HEK293 (cell line): ENCODE measurements around the gene HDAC7.

Experiments
- CTCF ChIA-PET: fragments of 350-600 bp; formaldehyde crosslinking; extraction: SDS; loops from one replicate; lab custom pipeline; 2021; ENCODE audit warnings: antibody characterized with exemption; lab: Yijun Ruan, JAX
- POLR2A ChIA-PET: fragments of 300-600 bp; formaldehyde crosslinking; extraction: SDS; loops from one replicate; lab custom pipeline; 2020; ENCODE audit warnings: antibody characterized with exemption, inconsistent platforms; lab: Yijun Ruan, JAX
- H3K27ac ChIP-seq: fragments of 200-500 bp; sonication (Bioruptor generic); 2 replicates; pipeline ENCODE4 v1.5.1; 2014; ENCODE audit warnings: low read depth, low read length, control low read depth, inconsistent platforms; ENCODE audit errors: extremely low read depth
- H3K36me3 ChIP-seq, 2 experiments: fragments of 200-500 bp in 1 of 2; sonication (Bioruptor generic) in 1 of 2; 1 replicate in 1 of 2; 2 replicates in 1 of 2; pipeline ENCODE4 v1.5.1; 2014 to 2017; ENCODE audit warnings: inconsistent platforms in 2 of 2, low read length in 2 of 2; ENCODE audit not compliant: control insufficient read depth in 2 of 2, insufficient read depth in 1 of 2
- H3K4me1 ChIP-seq: fragments of 200-500 bp; sonication (Bioruptor generic); 2 replicates; pipeline ENCODE4 v1.5.1; 2014; ENCODE audit warnings: mild to moderate bottlenecking, low read length, inconsistent platforms; ENCODE audit not compliant: control insufficient read depth, insufficient read depth
- H3K4me3 ChIP-seq: 2 replicates; pipeline ENCODE4 v1.5.1; 2011; ENCODE audit warnings: low read depth, mild to moderate bottlenecking, control low read depth, low read length, moderate library complexity
- H3K9me3 ChIP-seq: fragments of 200-500 bp; sonication (Bioruptor generic); 2 replicates; pipeline ENCODE4 v1.5.1; 2014; ENCODE audit warnings: low read depth, low read length, inconsistent platforms; ENCODE audit not compliant: control insufficient read depth, insufficient read depth
- ATF2 ChIP-seq: fragments of 450-650 bp; formaldehyde crosslinking; IDR thresholded peaks from 2 replicates; pipeline ENCODE4 v1.5.1; 2016; ENCODE audit warnings: missing biosample characterization, missing genetic modification characterization, low read depth
- EGR2 ChIP-seq: fragments of 450-650 bp; formaldehyde crosslinking; IDR thresholded peaks from 2 replicates; pipeline ENCODE4 v1.5.1; 2016; ENCODE audit warnings: low read depth, missing biosample characterization, missing genetic modification characterization
- GLIS1 ChIP-seq: fragments of 450-650 bp; formaldehyde crosslinking; IDR thresholded peaks from 2 replicates; pipeline ENCODE4 v1.5.1; 2016; ENCODE audit warnings: missing biosample characterization, missing genetic modification characterization
- KLF16 ChIP-seq: fragments of 450-650 bp; formaldehyde crosslinking; IDR thresholded peaks from 2 replicates; pipeline ENCODE4 v1.5.1; 2017; ENCODE audit warnings: missing biosample characterization, missing genetic modification characterization
- PRDM4 ChIP-seq: fragments of 450-650 bp; formaldehyde crosslinking; IDR thresholded peaks from 2 replicates; pipeline ENCODE4 v1.5.1; 2017; ENCODE audit warnings: missing biosample characterization, missing genetic modification characterization
- ZFHX2 ChIP-seq: fragments of 450-650 bp; formaldehyde crosslinking; conservative IDR thresholded peaks from 2 replicates; pipeline ENCODE4 v1.5.1; 2016; ENCODE audit warnings: missing biosample characterization, missing genetic modification characterization
- ZIC2 ChIP-seq: fragments of 450-650 bp; formaldehyde crosslinking; IDR thresholded peaks from 2 replicates; pipeline ENCODE4 v1.5.1; 2016; ENCODE audit warnings: missing biosample characterization, missing genetic modification characterization
- ZNF114 ChIP-seq: fragments of 450-650 bp; formaldehyde crosslinking; IDR thresholded peaks from 2 replicates; pipeline ENCODE4 v1.5.0; 2017; ENCODE audit warnings: missing biosample characterization, missing genetic modification characterization
- ZNF362 ChIP-seq: fragments of 450-650 bp; formaldehyde crosslinking; IDR thresholded peaks from 2 replicates; pipeline ENCODE4 v1.5.1; 2016; ENCODE audit warnings: missing biosample characterization, missing genetic modification characterization
- ZNF366 ChIP-seq: fragments of 450-650 bp; formaldehyde crosslinking; conservative IDR thresholded peaks from 2 replicates; pipeline ENCODE4 v1.5.1; 2016; ENCODE audit warnings: missing biosample characterization, missing genetic modification characterization
- ZNF561 ChIP-seq: fragments of 450-650 bp; IDR thresholded peaks from 2 replicates; pipeline ENCODE4 v1.5.1; 2018; ENCODE audit warnings: missing biosample characterization, missing genetic modification characterization, borderline replicate concordance
- TF ChIP-seq, protein P1 (sequence below): fragments of 450-650 bp; formaldehyde crosslinking; IDR thresholded peaks from 2 replicates; pipeline ENCODE4 v1.5.1; 2016; ENCODE audit warnings: missing biosample characterization, missing genetic modification characterization, borderline replicate concordance
- TF ChIP-seq, protein P2 (sequence below): fragments of 450-650 bp; formaldehyde crosslinking; IDR thresholded peaks from 2 replicates; pipeline ENCODE4; 2016; ENCODE audit warnings: missing biosample characterization, missing genetic modification characterization

The HDAC7 gene

GRCh38 chr12:47832263-47832933 is 12.7 kb upstream of the HDAC7 start:
- ChIA-PET CTCF (interaction anchor here (0.6 to 16.6 kb wide), 6 partner anchors 13 to 118 kb away, joined by 3 to 271 read pairs (median 162); partner anchors contain the start of gene HDAC7), POLR2A (interaction anchor here (0.7 kb wide), 1 partner anchor 117 kb away, joined by 4 read pairs; no protein-coding TSS in a partner anchor)
- Histone ChIP-seq H3K27ac (no peak overlapping the region), H3K4me3 (no peak overlapping the region), H3K4me1 (peaks cover 3% of the 10 kb centered on the region), H3K36me3 (no peaks in the 10 kb centered on the region), H3K9me3 (no peaks in the 10 kb centered on the region)
- TF ChIP-seq ZFHX2 (tag by site-specific recombination) (peak; percentile 89), ZNF366 (tag by site-specific recombination) (no peak), ZIC2 (tag by site-specific recombination) (peak; percentile 80), PRDM4 (tag by site-specific recombination) (no peak), GLIS1 (tag by site-specific recombination) (peak; percentile 73), EGR2 (tag by site-specific recombination) (peak; percentile 92), ZNF561 (tag by site-specific recombination) (no peak), ZNF362 (no peak), KLF16 (tag by site-specific recombination) (no peak), ZNF114 (tag by site-specific recombination) (no peak), ATF2 (no peak)
- TF ChIP-seq, protein P1, sequence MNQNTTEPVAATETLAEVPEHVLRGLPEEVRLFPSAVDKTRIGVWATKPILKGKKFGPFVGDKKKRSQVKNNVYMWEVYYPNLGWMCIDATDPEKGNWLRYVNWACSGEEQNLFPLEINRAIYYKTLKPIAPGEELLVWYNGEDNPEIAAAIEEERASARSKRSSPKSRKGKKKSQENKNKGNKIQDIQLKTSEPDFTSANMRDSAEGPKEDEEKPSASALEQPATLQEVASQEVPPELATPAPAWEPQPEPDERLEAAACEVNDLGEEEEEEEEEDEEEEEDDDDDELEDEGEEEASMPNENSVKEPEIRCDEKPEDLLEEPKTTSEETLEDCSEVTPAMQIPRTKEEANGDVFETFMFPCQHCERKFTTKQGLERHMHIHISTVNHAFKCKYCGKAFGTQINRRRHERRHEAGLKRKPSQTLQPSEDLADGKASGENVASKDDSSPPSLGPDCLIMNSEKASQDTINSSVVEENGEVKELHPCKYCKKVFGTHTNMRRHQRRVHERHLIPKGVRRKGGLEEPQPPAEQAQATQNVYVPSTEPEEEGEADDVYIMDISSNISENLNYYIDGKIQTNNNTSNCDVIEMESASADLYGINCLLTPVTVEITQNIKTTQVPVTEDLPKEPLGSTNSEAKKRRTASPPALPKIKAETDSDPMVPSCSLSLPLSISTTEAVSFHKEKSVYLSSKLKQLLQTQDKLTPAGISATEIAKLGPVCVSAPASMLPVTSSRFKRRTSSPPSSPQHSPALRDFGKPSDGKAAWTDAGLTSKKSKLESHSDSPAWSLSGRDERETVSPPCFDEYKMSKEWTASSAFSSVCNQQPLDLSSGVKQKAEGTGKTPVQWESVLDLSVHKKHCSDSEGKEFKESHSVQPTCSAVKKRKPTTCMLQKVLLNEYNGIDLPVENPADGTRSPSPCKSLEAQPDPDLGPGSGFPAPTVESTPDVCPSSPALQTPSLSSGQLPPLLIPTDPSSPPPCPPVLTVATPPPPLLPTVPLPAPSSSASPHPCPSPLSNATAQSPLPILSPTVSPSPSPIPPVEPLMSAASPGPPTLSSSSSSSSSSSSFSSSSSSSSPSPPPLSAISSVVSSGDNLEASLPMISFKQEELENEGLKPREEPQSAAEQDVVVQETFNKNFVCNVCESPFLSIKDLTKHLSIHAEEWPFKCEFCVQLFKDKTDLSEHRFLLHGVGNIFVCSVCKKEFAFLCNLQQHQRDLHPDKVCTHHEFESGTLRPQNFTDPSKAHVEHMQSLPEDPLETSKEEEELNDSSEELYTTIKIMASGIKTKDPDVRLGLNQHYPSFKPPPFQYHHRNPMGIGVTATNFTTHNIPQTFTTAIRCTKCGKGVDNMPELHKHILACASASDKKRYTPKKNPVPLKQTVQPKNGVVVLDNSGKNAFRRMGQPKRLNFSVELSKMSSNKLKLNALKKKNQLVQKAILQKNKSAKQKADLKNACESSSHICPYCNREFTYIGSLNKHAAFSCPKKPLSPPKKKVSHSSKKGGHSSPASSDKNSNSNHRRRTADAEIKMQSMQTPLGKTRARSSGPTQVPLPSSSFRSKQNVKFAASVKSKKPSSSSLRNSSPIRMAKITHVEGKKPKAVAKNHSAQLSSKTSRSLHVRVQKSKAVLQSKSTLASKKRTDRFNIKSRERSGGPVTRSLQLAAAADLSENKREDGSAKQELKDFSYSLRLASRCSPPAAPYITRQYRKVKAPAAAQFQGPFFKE (tag by site-specific recombination) = no peak
- TF ChIP-seq, protein P2, sequence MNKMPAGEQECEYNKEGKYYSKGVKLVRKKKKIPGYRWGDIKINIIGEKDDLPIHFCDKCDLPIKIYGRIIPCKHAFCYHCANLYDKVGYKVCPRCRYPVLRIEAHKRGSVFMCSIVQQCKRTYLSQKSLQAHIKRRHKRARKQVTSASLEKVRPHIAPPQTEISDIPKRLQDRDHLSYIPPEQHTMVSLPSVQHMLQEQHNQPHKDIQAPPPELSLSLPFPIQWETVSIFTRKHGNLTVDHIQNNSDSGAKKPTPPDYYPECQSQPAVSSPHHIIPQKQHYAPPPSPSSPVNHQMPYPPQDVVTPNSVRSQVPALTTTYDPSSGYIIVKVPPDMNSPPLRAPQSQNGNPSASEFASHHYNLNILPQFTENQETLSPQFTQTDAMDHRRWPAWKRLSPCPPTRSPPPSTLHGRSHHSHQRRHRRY (tag by site-specific recombination) = no peak
